Transverse colon (tissue), 4 donors: ENCODE data around the gene PPP2R1B. TPM values are rescaled to one million over a fixed set of nuclear protein-coding genes. Genes with fewer than 3 reads are reported as not detected.

ENCODE experiments used
- DNase-seq: peaks from one replicate; pipeline ENCODE4 v3.0.0-alpha.2; 2019
- H3K27ac ChIP-seq, 4 donors: fragments of 200-600 bp; sonication (generic); 2 replicates each; pipeline ENCODE4 v1.5.1; 2016 to 2018; ENCODE audit warnings: inconsistent platforms in 4 of 4
- H3K27me3 ChIP-seq: fragments of 200-600 bp; sonication (generic); 2 replicates; pipeline ENCODE4 v1.5.1; 2017; ENCODE audit warnings: inconsistent platforms
- H3K36me3 ChIP-seq, 4 donors: fragments of 200-600 bp; sonication (generic); 2 replicates each; pipeline ENCODE4 v1.5.1; 2017 to 2019; ENCODE audit warnings: inconsistent platforms in 4 of 4
- H3K4me1 ChIP-seq, 4 donors: fragments of 200-600 bp; sonication (generic); 2 replicates each; pipeline ENCODE4 v1.5.1; 2017 to 2020; ENCODE audit warnings: inconsistent platforms in 4 of 4
- H3K4me3 ChIP-seq, 4 donors: fragments of 200-600 bp; sonication (generic); 1 replicate in 1 of 4; 2 replicates in 3 of 4; pipeline versions ENCODE4 v1.5.1 to v1.6.1; 2017 to 2019; ENCODE audit warnings: inconsistent platforms in 4 of 4
- H3K9me3 ChIP-seq, 2 donors: fragments of 200-600 bp; sonication (generic); 2 replicates each; pipeline ENCODE4 v1.5.1; 2017 to 2019; ENCODE audit warnings: inconsistent platforms in 2 of 2
- EP300 ChIP-seq: sonication (generic); formaldehyde crosslinking; IDR thresholded peaks from one replicate; pipeline ENCODE4 v1.6.1; 2017; ENCODE audit warnings: antibody characterized with exemption, low read depth
- POLR2A ChIP-seq: fragments of 450-650 bp; IDR thresholded peaks from one replicate; pipeline ENCODE4 v1.6.1; 2016; ENCODE audit warnings: antibody characterized with exemption, mild to moderate bottlenecking, moderate library complexity
- POLR2AphosphoS5 ChIP-seq, 3 donors: sonication (generic); formaldehyde crosslinking; IDR thresholded peaks; one replicate each; pipeline ENCODE4 v1.6.1; 2016; ENCODE audit warnings: antibody characterized with exemption in 3 of 3
- WGBS, 2 donors: methylation state at CpG; one replicate each; pipeline ENCODE4 v1.1.5; 2018; ENCODE audit warnings: low coverage in 1 of 2; 5-methylcytosine and 5-hydroxymethylcytosine counted together
- in situ Hi-C, 4 donors: fragments of 200-750 bp; cut with MboI; loops; one replicate each; pipeline versions ENCODE4 v1.15.0 to v1.15.1; 2017; ENCODE audit warnings: low sequenced_read_pairs in 3 of 4, low pct_ligation_motif_present in 1 of 4, low pct_unique_long_range_greater_than_20kb in 1 of 4
- intact Hi-C: fragments of 100-400 bp; cut with DNase I; formaldehyde crosslinking; loops from one replicate; pipeline ENCODE4 v1.15.1; 2023; ENCODE audit warnings: low total_unique reads
- total RNA-seq, 4 donors: library from RNA; depleted of rRNA; stranded (reverse); fragments of >200 nt; gene quantifications; one replicate each; pipeline ENCODE4 v1.1.0, GENCODE V29; 2016
- TF ChIP-seq, protein P1 (sequence below), 5 experiments: fragments of 200-600 bp in 3 of 5; fragments of 450-650 bp in 2 of 5; sonication (generic) in 3 of 5; IDR thresholded peaks; 1 replicate in 2 of 5; 2 replicates in 3 of 5; pipeline ENCODE4 v1.5.1; 2016 to 2017; ENCODE audit warnings: antibody characterized with exemption in 5 of 5, inconsistent platforms in 3 of 5, mild to moderate bottlenecking in 2 of 5, moderate library complexity in 1 of 5

PPP2R1B gene
- total RNA-seq, 4 donors from 2014 or later = 28.1 to 55.5 (median 41.5) TPM

DNA sequence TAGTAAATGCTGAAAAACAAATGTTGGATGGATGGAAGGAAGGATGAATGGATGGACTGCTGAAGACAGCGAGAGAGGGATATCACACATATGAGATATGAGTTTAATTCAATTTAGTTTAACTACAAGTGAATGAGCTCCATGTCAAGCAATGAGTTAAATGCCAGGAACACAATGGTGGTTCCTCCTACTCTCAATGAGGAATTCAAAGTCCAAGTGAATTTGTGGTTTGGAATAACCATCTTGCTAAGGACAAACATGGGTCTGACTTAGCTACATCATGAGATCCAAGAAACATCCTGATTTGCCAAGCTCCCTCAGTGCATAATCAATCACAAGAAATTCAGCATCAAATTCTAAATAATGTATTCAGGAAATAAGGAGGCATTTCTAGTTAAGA lies 26.1 kb upstream of the PPP2R1B start:
- peaks cover 0 to 3% (median 0%) of the 10 kb centered on the region in 4 donors for H3K4me1 ChIP-seq
- 92 to 100% methylated on average over 1 of the region's 1 CpG for WGBS, 2 donors
- no peak overlapping the region for H3K27ac ChIP-seq
- intact Hi-C loops = no loop called here
- TF ChIP-seq POLR2A = no peak
- TF ChIP-seq, protein P1, sequence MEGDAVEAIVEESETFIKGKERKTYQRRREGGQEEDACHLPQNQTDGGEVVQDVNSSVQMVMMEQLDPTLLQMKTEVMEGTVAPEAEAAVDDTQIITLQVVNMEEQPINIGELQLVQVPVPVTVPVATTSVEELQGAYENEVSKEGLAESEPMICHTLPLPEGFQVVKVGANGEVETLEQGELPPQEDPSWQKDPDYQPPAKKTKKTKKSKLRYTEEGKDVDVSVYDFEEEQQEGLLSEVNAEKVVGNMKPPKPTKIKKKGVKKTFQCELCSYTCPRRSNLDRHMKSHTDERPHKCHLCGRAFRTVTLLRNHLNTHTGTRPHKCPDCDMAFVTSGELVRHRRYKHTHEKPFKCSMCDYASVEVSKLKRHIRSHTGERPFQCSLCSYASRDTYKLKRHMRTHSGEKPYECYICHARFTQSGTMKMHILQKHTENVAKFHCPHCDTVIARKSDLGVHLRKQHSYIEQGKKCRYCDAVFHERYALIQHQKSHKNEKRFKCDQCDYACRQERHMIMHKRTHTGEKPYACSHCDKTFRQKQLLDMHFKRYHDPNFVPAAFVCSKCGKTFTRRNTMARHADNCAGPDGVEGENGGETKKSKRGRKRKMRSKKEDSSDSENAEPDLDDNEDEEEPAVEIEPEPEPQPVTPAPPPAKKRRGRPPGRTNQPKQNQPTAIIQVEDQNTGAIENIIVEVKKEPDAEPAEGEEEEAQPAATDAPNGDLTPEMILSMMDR (IDR thresholded peaks at IDR 0.05) = no peak
- no peak for TF ChIP-seq POLR2AphosphoS5 (IDR thresholded peaks at IDR 0.05)
- no peak for TF ChIP-seq EP300
- no peaks in the 10 kb centered on the region for H3K36me3 ChIP-seq
- H3K9me3 ChIP-seq = no peaks in the 10 kb centered on the region
- no peaks in the 10 kb centered on the region for H3K27me3 ChIP-seq
- no peak for DNase-seq
- in situ Hi-C loops = no loop called here
- no peak overlapping the region for H3K4me3 ChIP-seq

DNA sequence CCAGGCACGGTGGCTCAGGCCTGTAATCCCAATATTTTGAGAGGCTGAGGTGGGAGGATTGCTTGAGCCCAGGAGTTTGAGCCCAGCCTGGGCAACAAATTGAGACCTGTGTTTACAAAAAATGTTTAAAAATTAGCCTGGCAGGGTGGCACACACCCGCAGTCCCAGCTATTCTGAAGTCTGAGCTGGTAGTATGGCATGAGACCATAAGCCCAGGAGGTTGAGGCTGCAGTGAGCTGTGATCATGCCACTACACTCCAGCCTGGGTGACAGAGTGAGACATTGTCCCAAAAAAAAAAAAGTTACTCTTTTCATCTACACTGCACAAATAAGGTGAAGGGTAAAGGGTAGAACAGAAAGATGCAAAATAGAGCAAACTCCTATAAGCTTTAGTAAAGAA lies 22.3 kb upstream of the PPP2R1B start:
- Histone ChIP-seq H3K4me1 (peaks cover 0 to 5% (median 0%) of the 10 kb centered on the region in 4 donors), H3K36me3 (no peaks in the 10 kb centered on the region), H3K4me3 (no peak overlapping the region), H3K27me3 (no peaks in the 10 kb centered on the region), H3K9me3 (no peaks in the 10 kb centered on the region), H3K27ac (no peak overlapping the region)
- intact Hi-C loops (no loop called here), in situ Hi-C loops (loop anchor here in 2 of 4 donors (10.0 kb wide), 2 partner anchors 56 to 204 kb away; no protein-coding TSS in a partner anchor)
- DNase-seq = no peak
- WGBS, 2 donors = 57 to 74% methylated on average over 1 to 2 of the region's 2 CpGs
- TF ChIP-seq POLR2A = no peak
- TF ChIP-seq POLR2AphosphoS5 (IDR thresholded peaks at IDR 0.05) = no peak
- TF ChIP-seq EP300 = no peak
- TF ChIP-seq, protein P1 (IDR thresholded peaks at IDR 0.05) = no peak

DNA sequence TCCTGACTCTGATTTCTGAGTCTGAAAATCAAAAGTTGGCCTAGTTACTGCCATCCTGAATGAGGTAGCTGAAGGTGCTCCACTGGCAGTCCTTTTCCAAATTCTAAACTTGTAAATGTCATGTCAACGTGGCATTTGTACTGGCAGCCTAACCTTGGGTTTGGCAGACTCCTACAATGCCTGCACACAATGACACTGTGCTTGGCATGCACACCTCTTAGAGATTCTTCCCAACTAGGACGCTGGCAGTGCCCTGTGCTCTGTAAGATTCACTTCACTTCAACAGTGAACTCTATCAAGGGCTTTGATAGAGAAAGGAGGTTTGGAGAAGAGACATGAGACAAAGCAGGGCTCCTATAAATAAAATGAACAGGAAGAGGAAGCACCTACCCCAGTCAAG lies 21.9 kb upstream of the PPP2R1B start:
- DNase-seq = no peak
- TF ChIP-seq POLR2AphosphoS5 (IDR thresholded peaks at IDR 0.05) (no peak), EP300 (no peak), POLR2A (no peak)
- TF ChIP-seq, protein P1 (IDR thresholded peaks at IDR 0.05) = no peak
- H3K4me1 ChIP-seq = peaks cover 0 to 5% (median 0%) of the 10 kb centered on the region in 4 donors
- intact Hi-C loops (no loop called here), in situ Hi-C loops (loop anchor here in 2 of 4 donors (10.0 kb wide), 2 partner anchors 57 to 203 kb away; no protein-coding TSS in a partner anchor)
- WGBS, 2 donors = 44 to 73% methylated on average over 1 to 2 of the region's 2 CpGs
- H3K27ac ChIP-seq = no peak overlapping the region
- no peaks in the 10 kb centered on the region for H3K27me3 ChIP-seq
- no peaks in the 10 kb centered on the region for H3K9me3 ChIP-seq
- H3K4me3 ChIP-seq = no peak overlapping the region
- H3K36me3 ChIP-seq = no peaks in the 10 kb centered on the region

DNA sequence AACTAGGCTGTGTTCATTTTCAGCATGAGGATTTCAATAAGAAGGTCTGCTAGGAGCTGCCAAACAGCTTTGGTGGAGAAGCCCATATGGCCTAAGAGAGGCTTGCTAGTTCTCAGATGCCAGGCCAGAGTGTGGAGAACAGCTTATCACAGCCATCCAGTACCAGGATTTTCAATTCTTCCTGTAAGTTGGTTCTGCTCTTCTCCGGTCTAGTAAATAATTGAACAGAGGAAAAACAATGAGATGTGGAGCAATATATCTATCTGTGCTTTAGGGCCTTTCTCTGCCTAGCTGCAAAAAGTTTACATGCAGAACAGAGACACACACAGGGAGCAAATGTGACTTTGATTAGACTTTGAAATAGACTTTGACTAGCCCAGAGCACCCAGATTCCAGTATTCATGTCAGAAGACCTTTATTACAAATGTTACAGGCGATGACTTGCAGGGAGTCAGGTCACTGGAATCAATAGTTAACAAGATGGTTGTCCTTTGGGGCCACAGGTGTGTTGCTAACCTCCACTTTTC lies 19.8 kb upstream of the PPP2R1B start:
- in situ Hi-C loops (loop anchor here in 2 of 4 donors (10.0 kb wide), 2 partner anchors 59 to 201 kb away; no protein-coding TSS in a partner anchor), intact Hi-C loops (no loop called here)
- H3K27ac ChIP-seq = no peak overlapping the region

More for the DNA sequence above, 19.8 kb upstream of the PPP2R1B start:
- Histone ChIP-seq H3K4me1 (peaks cover 0 to 11% (median 5%) of the 10 kb centered on the region in 4 donors), H3K36me3 (no peaks in the 10 kb centered on the region), H3K9me3 (no peaks in the 10 kb centered on the region), H3K27me3 (no peaks in the 10 kb centered on the region), H3K4me3 (no peak overlapping the region)
- WGBS, 2 donors = 40 to 62% methylated on average over 1 to 2 of the region's 2 CpGs
- no peak for DNase-seq
- TF ChIP-seq, protein P1 (IDR thresholded peaks at IDR 0.05) = no peak
- no peak for TF ChIP-seq POLR2AphosphoS5 (IDR thresholded peaks at IDR 0.05)
- no peak for TF ChIP-seq POLR2A
- TF ChIP-seq EP300 = no peak
